Measurements from ENCODE around the gene TTC39A.
"Not testable (repeated sequence)": the region's sequence is repeated elsewhere in the genome, so short reads cannot be mapped to it uniquely, and the experiment has no call there.

The TTC39A gene

DNA sequence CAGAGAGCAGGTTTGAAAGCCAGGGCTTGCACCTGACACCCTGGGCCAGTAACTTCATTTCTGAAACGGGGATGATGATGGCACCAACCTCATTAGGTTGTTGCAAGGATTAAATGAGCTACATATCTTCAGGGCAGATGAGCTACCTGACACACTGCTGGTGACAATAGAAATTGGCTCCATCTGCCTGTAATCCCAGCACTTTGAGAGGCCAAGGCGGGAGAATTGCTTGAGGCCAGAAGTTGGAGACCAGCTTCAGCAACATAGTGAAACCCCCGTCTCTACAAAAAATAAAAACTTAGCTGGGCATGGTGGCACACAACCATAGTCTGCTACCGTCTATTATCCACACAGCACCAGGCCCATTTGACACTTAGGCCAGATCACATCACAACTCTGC, 6.3 kb upstream of the TTC39A start:
- DNase-seq (ENCODE audit: low read depth in 3 of 3) = no peak

DNA sequence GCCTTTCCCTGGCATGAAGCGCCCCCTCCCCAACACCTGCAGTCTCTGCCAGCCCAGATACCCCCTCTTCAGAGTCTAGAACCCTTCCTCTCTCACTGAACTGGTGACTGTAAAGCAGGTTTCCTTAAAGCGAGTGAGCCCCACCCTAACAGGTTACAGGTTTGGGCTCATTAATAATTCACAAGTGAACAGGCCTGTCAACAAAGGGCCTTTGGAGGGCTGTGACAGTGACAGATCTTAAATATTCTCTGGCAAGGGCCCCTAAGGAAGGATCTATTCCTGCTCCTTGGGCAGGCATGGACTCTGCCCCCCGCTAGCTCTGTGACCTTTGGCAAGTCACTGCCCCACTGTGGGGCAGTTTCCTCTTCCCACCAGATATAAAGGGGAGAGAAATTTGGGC, 5.6 kb upstream of the TTC39A start:
- DNase-seq (ENCODE audit: low read depth in 3 of 3) = no peak

DNA sequence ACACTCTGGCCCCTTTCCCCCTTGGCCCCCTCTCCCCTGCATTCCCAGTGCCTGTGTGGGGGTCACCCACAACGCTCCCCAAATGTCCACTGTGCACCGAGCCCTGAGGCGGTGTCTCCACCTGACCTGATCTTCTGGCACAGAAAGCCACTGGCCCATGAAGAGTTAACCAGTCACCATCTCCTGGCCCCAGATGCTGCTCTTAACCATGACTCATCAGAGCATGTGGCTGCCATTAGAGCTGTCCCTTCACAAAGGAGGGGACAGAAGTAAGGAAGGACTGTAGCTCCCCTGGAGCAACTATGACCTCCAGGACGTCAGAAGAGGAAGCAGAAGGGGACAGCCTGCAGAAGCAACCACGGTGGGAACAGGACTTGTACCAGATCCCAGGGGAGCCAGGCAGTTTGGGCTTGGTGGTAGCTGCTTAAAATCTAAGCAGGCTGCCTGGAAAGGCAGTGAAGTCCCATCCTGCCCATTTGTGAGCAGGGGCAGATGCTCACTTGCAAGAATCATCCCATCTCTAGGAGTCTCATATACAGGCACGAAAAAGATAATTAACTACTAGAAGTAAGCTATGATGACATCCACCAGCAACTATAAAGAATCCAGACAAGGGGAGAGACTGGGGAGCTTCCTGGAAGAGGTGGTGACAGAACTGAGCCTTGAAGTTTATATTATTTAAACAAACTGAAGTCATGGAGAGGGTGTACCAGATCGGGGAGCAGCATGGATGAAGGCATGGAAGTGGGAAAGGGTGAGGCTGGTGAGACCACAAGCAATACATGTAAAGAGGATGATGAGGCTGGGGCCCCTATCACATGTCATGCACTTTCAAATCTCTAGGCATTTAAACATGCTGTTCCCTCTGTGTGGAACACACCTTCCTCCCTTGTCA, 1.1 kb upstream of the TTC39A start:
- DNase-seq (ENCODE audit: low read depth in 3 of 3) = no peak

DNA sequence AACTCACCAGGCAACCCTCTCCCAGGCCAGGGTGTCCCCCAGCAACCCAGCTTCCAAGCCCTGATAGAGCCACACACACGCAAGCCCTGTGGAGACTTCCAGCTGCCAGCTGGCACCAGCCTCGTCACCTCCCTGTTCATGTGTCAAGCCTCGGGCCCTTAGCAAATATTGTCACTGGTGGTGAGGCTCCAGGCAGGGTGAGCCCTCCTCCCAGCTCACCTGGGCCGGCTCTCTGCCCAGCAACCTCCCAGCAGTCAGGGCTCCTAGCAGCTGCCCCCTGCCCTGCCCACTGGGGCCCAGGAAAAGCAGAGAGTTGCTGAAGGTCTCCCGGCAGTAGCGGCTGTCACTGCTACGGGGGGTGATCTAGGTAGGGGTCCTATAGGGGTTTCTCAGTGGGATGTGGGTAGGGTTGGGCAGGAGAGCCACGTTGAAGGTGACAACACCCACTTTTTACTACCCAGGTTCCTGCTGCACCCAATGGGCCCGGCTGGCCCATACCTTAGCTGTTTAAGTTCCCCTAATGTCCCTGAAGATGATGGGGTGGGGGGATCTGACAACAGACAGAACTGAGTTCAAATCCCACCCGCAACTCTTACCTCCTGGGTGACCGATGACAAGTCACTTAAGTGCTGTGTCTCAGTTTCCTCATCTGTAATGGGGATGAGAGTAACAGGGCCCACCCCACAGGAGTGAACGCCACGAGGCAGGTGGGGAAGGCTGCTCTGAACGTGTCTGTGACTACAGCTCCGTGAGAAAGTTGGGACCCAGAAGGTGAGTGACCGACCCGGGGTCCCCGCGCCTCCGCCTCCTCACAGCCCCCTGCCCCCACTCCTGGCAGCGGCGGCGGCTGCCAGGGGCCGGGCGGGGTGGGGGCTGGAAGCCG, 678 bp downstream of the TTC39A start:
- no peak for DNase-seq (ENCODE audit: low read depth in 3 of 3)

DNA sequence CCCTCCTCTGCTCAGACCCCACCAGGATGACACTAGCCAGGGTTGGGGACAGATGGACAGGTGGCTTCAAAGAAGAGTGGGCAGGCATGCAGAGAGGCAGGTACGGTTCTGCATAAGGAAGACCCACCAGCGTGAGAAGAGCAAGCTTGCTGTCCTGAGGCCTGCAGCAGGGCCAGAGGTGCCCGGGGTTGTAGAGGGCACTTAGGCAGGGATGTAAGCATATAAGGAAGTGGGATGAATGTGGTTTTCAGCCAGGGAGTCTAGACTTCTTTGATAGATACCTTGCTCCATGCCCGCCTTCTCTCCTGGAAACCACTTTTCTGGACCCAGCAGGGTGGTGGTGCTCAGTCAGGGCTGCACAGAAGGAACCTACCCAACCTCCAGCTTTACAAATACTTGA, 1.4 kb downstream of the TTC39A start:
- no peak for DNase-seq (ENCODE audit: low read depth in 3 of 3)

DNA sequence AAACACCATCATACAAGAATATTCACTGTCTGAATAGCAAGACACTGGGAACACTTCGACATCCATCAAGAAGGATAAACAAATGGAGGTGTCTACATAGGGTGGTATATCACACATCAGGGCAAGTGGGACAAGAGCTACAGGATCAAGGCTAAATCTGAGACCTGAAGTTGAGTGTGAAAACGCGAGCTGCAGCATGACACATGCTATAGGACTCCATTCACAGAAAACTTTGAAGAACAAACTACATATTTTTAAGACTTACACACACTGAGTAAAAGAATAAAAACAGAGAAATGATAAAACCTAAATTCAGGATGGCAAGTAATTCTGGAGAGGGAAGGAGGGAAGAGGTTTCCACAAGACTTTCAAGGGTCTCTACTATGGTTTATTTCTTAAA, 2.1 kb downstream of the TTC39A start:
- DNase-seq (ENCODE audit: low read depth in 3 of 3) = no peak

DNA sequence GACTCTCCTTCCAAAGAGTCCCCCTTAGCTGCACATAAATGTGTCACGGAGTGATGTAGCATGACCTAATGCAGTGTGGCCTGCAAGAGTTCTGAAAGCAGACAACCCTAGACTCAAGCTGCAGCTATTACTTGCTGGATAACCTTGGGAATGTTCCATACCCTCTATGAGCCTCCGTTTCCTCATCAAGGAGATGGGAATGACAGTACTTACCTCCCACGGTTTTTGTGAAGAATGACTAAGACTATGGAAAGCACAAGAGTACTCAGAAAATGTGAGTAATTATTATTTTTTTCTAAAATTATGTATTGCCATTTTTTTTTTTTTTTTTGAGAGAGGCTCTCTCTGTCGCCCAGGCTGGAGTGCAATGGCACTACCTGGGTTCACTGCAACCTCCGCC, 3.0 kb downstream of the TTC39A start:
- no peak for DNase-seq (ENCODE audit: low read depth in 3 of 3)

DNA sequence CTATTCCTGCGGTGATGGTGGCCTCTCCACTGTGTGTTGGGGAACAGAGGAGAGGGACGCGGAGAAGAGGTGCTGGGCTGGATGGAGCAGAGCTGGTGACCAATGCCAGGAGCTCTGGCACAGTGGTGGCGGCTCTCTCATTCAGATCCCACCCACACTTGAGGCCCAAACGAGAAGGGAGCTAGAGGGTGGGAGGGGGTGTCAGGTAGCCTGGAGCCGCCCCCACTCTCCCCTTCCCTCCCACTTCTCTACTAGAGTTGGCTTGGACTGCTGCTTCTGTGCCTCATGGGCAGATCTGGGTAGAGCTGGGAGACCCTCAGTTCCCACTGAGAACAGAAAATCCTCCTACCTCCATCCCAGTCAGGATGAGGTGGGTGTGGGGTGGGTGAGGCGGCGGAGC, 3.5 kb downstream of the TTC39A start:
- no peak for DNase-seq (ENCODE audit: low read depth in 3 of 3)

DNA sequence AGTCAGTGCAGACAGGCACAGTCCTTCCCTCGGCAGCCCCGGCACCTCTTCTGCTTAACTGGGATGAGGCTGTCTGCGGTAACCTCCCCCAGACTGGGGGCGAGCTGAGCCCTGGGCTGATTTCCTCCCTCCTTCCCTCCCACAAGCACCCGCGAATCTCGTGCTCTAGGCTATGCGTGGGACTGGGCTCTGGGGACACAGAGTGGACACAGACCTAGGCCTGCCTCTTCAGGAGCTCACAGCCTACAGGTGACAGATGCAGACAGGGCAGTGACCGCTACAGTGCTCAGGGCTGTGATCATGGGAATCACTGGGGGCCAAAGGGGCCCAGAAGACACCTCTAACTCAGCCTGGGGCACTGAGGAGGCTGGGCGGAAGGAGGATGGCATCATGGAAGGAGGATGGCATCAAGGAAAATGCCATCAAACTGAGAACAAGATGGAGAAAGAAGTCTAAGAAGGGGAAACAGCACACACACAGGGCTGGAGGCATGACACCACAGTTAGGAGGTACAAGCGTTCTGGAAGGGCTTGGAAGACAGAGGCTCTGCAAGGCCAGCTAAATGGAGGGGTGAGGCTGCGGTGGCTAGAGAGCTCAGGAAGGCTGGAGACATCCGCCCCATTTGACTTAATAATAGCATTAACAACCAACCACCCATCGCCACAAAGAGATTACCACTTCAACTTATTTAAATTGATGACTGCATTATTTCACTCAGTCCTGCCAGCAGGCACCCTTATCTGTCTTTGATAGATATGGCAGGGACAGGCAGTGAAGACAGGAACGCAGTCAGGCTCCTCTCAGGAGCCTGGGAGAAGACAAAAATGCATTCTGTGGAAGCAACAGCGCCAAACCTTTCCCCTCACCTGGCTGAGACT, 4.2 kb downstream of the TTC39A start:
- no peak for DNase-seq (ENCODE audit: low read depth in 3 of 3)

DNA sequence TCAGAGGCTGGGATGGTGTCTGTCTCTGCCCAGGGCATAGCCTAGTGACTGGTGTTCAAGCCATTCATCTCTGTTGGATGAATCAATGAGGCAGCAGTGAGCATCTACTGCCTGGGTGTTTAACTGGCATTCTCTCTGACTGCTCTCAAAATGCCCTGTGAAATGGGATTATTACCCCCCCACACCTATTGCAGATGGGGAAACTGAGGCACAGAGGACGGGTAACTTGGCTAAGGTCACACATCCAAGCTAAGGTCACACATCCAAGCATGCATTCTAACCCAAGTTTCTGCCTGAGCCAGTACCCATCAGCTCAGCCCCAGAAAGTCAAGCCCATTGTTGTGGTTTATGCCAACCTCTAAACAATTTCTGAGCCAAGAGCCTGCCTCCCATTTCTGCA, 5.0 kb downstream of the TTC39A start:
- no peak for DNase-seq (ENCODE audit: low read depth in 3 of 3)

DNA sequence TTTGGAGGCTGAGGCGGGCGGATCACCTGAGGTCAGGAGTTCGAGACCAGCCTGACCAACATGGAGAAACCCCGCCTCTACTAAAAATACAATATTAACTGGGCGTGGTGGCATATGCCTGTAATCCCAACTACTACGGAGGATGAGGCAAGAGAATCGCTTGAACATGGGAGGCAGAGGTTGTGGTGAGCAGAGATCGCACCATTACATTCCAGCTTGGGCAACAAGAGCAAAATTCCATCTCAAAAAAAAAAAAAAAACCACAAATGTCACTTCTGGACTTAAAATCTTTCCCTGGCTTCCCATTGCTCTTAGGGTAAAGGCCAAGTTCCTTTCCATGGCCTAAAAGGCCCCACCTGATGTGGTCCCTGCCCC, 5.4 kb downstream of the TTC39A start:
- not testable (repeated sequence) for DNase-seq (ENCODE audit: low read depth in 3 of 3)

DNA sequence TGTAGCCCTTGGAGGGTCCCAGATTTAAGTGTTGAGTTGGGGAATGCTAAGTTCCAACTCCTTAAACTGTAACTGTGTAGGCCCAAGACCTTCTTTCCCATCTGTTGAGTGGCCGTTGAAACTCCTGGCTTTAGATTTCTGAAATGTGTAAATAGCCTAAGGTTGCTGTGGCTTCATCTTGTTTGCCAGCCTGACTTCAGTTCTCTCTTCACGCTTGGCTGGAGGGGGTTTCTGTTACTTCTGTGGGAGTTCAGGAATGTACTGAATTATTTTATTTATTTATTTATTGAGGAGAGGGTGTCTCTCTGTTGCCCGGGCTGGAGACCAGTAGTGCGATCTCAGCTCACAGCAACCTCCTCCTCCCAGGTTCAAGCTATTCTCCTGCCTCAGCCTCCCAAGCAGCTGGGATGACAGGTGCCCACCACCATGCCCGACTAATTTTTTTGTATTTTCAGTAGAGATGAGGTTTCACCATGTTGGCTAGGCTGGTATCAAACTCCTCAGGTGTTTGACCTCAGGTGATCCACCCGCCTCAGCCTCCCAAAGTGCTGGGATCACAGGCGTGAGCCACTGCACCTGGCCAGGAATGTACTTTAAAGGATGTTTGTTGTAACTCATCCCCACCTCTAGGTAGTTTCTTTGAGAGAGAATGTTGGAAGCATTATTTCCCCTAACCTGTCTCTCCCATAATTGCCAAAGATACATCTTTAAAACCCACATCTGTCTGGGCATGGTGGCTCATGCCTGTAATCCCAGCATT, 5.9 kb downstream of the TTC39A start:
- DNase-seq (ENCODE audit: low read depth in 3 of 3) = no peak

DNA sequence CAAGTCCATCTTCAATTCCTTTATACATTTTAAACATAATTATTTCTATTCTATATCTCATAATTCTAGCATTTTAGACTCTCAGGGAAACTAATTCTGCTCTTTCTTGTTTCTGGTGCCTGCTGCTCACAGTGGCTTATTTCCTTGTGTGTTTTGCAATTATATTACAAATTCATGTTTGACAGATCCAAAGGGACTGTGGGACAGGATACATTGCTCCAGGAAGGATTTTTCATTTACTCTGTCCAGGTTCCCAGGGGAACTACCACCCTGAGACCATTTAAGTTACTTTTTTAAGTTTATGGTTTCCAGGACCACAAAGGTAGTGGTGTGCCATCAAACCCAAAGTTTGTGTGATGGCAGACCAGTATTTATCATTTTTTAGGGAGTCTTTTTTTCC, 6.6 kb downstream of the TTC39A start:
- no peak for DNase-seq (ENCODE audit: low read depth in 3 of 3)

DNA sequence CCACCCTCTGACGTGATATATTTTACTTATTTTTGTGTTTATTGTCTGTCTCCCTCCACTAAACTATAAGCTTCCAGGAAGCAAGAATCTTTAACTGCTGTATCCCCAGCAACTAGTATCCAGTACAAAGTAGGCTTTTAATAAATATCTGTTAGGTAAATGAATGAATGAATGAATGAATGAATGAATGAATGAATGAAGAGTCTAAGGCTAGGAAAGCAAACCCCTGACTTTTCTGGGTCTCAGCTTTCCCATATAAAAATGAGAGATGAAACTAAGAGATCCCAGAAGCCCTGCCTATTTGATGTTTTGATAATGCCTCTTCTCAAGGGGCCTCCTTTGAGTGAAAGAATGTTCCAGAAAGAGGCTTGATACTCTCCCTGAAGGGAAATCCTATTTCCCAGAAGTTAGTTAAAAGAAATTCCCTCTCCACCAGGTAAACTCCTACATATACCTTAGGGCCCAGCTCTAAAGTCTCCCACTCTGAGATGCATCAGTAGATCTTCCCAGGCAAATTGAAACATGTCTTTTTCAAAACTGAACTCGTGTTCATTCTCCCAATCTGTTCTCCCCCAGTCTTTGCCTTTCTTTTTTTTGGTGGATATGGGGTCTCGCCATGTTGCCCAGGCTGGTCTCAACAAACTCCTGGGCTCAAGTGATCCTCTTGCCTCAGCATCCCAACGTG, 7.8 kb downstream of the TTC39A start:
- no peak for DNase-seq (ENCODE audit: low read depth in 3 of 3)

DNA sequence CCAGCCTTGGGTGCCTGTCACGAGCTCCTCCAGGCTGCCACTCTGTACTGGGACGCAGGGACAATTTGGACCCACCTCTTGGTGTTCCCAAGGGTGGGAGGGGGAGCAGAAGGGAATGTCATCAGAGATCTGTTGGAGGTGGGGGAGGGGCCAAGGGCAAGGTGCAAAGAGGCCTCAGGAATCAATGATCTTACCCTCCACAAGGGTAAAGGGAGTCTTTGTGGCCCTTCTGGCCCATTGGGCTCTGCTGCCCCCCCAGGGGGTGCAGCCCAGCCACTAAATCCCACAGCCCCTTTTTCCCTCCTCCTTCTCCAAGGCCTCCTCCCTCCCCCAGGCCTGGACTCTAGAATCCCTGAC, 8.5 kb downstream of the TTC39A start:
- no peak for DNase-seq (ENCODE audit: low read depth in 3 of 3)

DNA sequence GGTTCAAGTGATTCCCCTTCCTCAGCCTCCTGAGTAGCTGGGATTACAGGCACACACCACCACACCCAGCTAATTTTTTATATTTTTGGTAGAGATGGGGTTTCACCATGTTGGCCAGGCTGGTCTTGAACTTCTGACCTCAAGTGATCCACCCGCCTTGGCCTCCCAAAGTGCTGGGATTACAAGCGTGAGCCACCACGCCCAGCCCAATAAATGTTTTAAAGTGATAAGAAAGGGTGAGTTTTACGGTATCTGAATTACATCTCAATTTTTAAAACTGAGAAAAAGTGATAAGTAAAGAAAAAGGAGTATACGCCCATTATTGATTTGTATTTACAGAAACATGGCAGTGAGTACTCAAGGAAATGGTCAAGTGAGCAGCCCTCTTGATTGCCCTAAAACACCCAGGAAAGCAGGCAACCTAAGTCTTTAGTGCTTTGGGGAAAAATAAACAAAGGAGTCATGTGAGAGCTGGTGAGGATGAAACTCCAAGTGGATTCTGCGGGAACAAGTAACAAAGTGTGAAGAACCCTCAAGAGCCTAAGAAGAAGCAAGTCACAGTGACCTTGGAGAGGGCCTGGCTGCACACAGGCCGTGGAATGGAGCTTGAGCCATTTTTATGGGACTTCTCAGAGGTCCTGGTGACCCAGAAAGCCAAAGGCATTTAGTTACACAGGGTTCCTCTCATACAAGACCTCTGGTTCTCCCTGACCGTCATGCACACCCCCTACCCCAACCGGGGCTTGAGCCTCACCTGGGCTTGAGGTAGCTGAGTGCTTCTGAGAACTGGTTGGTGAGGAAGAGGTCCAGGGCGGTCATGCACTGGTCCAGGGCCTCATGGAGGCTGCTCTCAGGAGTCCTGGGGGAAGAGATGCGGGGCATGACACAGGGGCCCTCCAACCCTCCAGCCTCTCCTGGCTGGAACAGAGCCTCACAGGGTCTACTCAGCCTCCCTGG, 9.1 kb downstream of the TTC39A start:
- DNase-seq (ENCODE audit: low read depth in 3 of 3) = no peak

DNA sequence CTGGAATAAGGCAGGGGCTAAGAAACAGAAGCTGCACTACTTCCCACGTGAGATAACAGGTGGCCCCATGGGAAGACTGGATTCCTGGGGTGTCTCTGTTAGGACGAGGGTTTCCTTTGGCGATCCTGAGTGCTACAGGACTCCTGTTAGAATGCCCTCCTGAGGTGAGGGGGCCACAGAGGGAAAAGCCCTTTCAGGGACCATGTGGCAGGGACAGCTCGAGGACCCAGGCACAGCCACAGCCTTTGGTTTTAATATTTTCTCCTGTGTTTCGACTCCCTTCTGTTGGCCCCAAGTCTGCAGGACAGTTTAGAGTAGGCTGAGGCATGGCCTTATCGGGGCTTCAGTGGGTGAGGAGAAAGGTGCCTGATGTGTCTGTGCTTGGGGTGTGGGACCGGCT, 12.6 kb downstream of the TTC39A start:
- no peak for DNase-seq (ENCODE audit: low read depth in 3 of 3)

DNA sequence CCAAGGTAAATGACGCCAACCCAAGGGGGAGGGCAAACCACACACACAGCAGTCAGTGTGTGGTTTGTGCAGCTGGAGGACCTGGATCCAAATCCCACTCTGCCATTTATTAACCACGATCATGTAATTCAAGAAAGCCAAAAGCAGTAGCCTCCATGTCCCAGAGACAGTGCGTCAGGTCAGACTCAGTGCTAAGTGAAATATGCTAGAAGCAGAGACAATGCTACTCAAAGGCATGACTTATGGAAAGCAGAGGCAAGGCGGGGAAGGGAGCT, 13.6 kb downstream of the TTC39A start:
- DNase-seq (ENCODE audit: low read depth in 3 of 3) = no peak

DNA sequence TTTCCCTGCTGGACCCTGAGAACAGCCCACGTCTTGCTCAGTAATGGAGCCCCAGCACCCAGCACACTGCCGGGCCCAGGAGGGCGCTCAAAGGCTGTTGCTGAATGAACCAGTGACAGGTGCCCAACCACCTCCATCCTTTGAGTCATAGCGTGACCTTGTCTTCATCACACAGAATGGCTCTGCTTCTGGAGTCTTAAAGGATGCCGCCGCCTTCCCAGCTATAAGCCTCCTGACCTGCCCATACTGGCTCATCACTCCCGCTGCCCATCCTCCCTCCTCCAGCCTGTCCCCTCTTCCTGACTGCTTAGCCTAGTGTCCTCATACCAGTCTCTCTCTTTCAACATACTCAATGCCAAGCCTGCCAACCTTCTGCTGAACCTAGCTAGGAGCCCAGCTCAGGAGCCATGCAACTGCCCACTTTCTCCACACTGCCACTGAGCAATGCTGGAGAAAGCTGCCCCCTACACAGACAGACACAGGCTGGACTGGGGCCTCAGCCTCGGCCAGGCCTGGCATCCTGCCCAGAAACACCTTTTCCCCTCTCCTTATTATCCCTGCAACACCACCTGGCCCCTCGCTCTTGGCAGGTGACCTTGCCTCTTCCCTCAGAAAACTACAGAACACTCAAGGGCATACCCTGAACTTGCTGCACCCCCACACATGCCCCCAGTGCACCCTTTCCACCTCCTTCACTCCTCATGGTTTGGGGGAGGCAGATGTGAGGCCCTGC, 14.1 kb downstream of the TTC39A start:
- no peak for DNase-seq (ENCODE audit: low read depth in 3 of 3)
